ENCODE measurements around the gene PROB1. TPM values are rescaled to one million over a fixed set of nuclear protein-coding genes. Genes with fewer than 3 reads are reported as not detected.
A peak's percentile ranks its signal among the peaks of the same experiment; 100 is the strongest.

Gene PROB1
- polyA plus RNA-seq, 3 donors from 2014 or later: 0.39 to 1.4 TPM; not detected in 1

DNA sequence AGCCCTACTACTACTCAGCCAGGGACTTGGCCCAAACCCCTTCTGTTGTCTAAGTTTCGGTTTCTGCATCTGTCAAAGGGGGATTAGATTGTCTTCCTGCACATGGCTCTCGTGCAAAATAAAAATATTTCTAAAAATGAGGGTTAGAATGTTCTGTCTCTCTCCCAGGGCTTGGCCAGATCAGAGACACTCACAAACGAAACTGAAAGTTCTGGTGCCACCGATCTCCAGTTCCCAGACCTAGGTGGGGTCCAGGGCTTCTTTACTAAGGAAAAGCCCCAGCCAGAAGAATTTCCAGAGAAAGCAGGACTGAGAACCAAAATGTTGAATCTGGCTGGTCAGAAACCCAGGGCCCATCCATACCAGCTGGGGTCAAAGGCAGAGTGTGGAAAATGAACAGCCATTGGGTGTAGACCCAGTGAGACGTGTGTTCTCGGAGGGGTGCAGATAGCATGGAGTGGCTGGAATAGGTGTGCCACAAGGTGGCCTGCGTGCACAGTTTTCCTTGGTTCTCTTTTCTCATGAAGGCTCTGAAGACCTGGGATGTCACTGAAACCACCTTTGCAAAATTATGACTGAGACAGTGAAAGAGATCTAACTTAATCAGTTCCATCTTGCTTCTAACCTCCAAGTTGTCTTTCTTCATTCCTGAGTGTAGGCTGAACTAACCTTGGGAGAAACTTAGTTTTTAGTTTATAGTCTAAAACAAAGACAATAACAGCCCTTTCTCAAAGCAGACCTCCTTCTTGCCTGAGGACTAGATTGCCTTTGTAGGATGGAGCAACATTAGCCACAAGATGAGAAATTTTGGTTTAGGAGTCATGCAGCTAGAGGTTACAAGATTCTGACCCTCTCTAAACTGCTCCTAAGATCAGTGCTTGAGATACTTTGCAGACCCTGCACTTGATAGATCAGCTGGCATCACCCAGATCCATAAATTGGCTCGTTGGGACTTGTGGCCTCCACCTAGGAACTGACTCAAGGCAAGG, 9.5 kb downstream of the PROB1 start:
- H3K9me3 Mint-ChIP-seq: no peaks in the 10 kb centered on the region
- H3K27ac Mint-ChIP-seq: peak overlapping the region; percentile 81 to 94 (median 94)
- DNase-seq: peak; percentile 29 to 44 (median 40)
- peak overlapping the region; percentile 80 to 91 (median 84) for H3K4me3 Mint-ChIP-seq
- peaks cover 8 to 11% (median 10%) of the 10 kb centered on the region in 3 donors for H3K27me3 Mint-ChIP-seq (ENCODE audit: low read depth in 3 of 3)
- H3K4me1 Mint-ChIP-seq: peaks cover 36 to 49% of the 10 kb centered on the region in 2 donors
- H3K36me3 Mint-ChIP-seq: no peaks in the 10 kb centered on the region

- Mint-ChIP-seq H3K27me3 (ENCODE audit: low read depth in 3 of 3) (peaks cover 4 to 6% (median 4%) of the 10 kb centered on the region in 3 donors), H3K4me1 (peaks cover 29 to 42% of the 10 kb centered on the region in 2 donors)
Measured at GRCh38 chr5:139384591-139385051, 10.3 kb downstream of the PROB1 start.

GRCh38 chr5:139383993-139384590, 10.8 kb downstream of the PROB1 start:
- Mint-ChIP-seq H3K4me1 (peaks cover 24 to 37% of the 10 kb centered on the region in 2 donors), H3K27me3 (ENCODE audit: low read depth in 3 of 3) (peaks cover 0 to 4% (median 0%) of the 10 kb centered on the region in 3 donors), H3K36me3 (no peaks in the 10 kb centered on the region), H3K4me3 (peak overlapping the region in 4 of 5 donors; percentile 30 to 91 (median 86)), H3K27ac (peak overlapping the region; percentile 81 to 94 (median 94)), H3K9me3 (no peaks in the 10 kb centered on the region)
- DNase-seq: no peak

More at GRCh38 chr5:139384591-139385051, 10.3 kb downstream of the PROB1 start:
- H3K4me3 Mint-ChIP-seq: peak overlapping the region; percentile 80 to 91 (median 84)
- no peaks in the 10 kb centered on the region for H3K9me3 Mint-ChIP-seq
- DNase-seq: no peak
- peak overlapping the region; percentile 81 to 94 (median 94) for H3K27ac Mint-ChIP-seq
- no peaks in the 10 kb centered on the region for H3K36me3 Mint-ChIP-seq

DNA sequence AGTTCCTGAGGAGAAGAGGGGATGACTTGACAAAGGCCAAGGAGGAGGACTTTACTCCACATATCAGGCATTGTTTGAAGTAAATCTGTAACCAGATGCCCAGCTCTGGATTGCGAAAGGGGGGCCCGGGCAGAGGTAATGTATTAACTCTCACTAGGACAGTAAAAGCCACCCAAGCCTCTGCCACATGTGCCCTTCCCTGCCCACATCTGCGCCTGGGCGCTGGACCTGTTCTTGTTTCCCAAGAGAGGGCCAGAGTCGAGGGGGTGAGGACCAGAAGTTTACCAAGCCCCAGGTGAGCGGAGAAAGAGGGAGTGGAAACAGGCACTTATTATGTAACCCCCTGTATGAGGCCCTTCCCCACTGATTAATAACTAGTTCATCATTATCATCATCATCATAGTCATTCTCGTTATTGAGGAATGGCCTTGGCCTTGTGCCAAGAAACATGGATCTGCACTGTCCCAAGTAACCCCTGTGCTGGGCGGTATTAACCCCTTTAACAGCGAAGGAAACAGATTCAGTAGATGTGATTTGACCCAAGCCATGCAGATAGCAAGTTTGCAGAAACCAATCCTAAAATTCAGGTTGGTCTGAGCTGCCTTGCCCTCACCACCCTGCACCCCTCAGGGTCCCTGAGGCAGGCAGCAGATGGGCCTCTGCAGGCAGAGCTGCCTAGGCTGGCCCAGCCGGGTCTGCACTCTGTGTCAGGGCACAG, 11.5 kb downstream of the PROB1 start, which contains the start of gene SLC23A1:
SLC23A1 (minus strand) TSS at position 23 of the 718 bp plus-strand sequence. CDS start 44 bp downstream, outside the sequence.
- H3K4me3 Mint-ChIP-seq: peak within 1 kb of the TSS in 3 of 5 donors; percentile 20 to 47 (median 30)
- H3K27me3 Mint-ChIP-seq (ENCODE audit: low read depth in 3 of 3): peaks cover 0 to 4% (median 0%) of the 10 kb centered on the region in 3 donors
- peak within 1 kb of the TSS in 3 of 6 donors; percentile 16 to 57 (median 53) for H3K27ac Mint-ChIP-seq
- H3K9me3 Mint-ChIP-seq: no peaks in the 10 kb centered on the region
- no peak for DNase-seq
- H3K4me1 Mint-ChIP-seq: peaks cover 23 to 32% of the 10 kb centered on the region in 2 donors
- no peaks in the 10 kb centered on the region for H3K36me3 Mint-ChIP-seq

DNA sequence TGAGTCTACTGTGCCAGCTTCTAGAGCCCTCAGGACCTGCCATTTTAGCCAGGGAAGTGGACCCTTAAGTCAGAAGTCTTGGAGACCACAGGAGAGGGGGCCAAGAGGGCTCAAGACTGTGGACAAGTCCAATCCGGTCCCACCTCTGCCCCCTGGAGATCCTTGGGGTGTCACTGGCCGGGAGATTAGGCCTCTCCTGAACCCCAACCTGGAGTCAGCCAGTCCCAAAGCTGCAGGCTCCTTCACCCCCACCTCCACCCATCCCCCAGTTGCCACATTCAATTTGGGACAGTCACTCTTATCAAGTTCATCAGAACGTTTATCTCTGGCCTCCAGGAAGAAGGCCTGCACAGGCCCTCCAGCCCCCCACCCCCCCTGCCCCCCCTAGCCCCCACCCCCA, 12.1 kb downstream of the PROB1 start:
- Mint-ChIP-seq H3K4me1 (peaks cover 23 to 26% of the 10 kb centered on the region in 2 donors), H3K36me3 (no peaks in the 10 kb centered on the region), H3K27ac (no peak overlapping the region), H3K9me3 (no peaks in the 10 kb centered on the region), H3K27me3 (ENCODE audit: low read depth in 3 of 3) (peaks cover 0 to 4% (median 0%) of the 10 kb centered on the region in 3 donors), H3K4me3 (no peak overlapping the region)
- no peak for DNase-seq

DNA sequence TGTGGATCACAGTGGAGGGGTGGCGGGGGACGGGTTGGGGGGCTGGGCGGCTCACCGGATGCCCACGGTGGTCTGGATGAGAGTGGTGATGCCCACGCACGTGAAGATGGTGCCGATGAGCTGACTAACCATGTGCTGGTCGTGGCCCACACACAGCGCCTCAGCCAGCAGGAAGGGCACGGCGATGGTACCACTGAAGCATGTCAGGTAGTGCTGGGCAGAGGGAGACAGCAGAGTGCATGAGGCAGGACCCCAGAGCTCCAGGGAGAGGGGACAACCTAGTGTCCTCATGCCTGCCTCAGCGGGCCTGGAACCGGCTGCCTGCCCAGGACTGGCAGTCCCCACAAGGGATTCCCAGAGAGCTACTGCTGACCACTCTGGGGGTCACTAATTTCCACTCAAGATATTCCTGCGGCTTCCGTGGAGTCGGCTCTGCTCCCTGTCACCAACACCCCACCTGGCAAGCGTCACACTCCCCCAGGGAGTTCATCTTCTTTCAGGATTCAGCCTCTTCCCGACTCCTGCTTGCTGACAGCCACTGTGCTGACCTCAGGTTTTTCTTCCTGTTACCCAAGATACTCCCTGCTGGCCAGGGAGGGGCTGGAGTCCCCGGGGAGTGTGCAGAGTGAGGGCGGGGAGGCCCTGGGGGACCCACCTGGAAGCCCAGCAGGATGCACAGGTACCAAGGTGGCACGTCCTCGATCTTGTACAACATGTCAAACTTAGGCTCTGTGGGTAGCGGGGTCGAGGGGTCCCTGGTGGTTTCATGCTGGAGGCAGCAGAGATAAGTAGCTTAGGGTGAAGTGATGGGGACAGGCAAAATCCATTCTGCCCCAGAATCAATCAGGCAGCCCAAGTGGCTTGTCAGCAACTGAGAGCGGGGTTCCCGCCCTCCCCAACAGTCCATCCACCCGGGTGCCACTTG, 12.8 kb downstream of the PROB1 start:
- Mint-ChIP-seq H3K27ac (peak overlapping the region in 1 of 6 donors; percentile 12), H3K27me3 (ENCODE audit: low read depth in 3 of 3) (peaks cover 0 to 2% (median 0%) of the 10 kb centered on the region in 3 donors), H3K36me3 (peaks cover 0 to 6% (median 0%) of the 10 kb centered on the region in 3 donors), H3K4me3 (no peak overlapping the region), H3K9me3 (no peaks in the 10 kb centered on the region), H3K4me1 (peaks cover 23 to 24% of the 10 kb centered on the region in 2 donors)
- DNase-seq: no peak

GRCh38 chr5:139379626-139380449, 15.1 kb downstream of the PROB1 start:
- DNase-seq: no peak
- Mint-ChIP-seq H3K9me3 (no peaks in the 10 kb centered on the region), H3K4me3 (no peak overlapping the region), H3K36me3 (peaks cover 0 to 7% (median 0%) of the 10 kb centered on the region in 3 donors), H3K27ac (no peak overlapping the region), H3K27me3 (ENCODE audit: low read depth in 3 of 3) (peaks cover 0 to 2% (median 0%) of the 10 kb centered on the region in 3 donors), H3K4me1 (peaks cover 7 to 8% of the 10 kb centered on the region in 2 donors)

- peaks cover 0 to 7% (median 0%) of the 10 kb centered on the region in 3 donors for H3K36me3 Mint-ChIP-seq
- no peak overlapping the region for H3K27ac Mint-ChIP-seq
Measured at GRCh38 chr5:139378941-139379361, 16.0 kb downstream of the PROB1 start.

DNA sequence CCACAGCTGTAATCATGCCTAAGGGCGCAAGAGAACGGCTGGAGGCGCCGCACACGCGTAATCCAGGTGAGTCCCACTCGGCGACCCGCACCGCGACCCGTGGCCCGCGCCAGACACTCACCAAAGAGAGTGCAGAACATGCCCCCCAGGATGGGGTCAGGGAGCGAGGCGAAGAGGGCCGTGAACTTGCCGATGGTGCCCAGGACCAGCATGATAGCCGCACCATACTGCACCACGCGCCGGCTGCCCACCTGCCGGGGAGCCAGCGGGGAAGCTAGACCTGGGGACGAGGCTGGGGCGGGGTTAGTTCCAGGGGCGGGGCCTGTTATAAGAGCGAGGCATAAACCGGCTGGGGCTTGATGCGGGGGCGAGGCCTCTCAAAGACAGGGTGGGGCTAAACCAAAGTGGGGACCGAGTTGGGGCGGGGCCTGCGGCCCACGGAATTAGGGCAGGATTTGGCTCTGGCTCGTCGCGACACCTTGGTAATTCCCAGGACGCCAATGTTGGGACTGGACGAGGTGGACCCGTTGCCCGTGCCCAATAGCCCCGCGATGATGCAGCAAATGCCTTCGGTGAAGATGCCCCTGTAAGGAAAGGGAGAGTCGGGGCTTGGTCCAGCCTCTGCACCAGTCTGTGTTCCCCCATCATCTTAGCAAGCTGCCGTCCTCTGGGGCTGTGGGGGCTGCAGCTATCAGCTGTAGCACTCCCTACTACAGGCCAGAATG, 16.6 kb downstream of the PROB1 start:
- Mint-ChIP-seq H3K9me3 (no peaks in the 10 kb centered on the region), H3K4me1 (no peaks in the 10 kb centered on the region), H3K27me3 (ENCODE audit: low read depth in 3 of 3) (peaks cover 0 to 2% (median 0%) of the 10 kb centered on the region in 3 donors), H3K36me3 (peaks cover 0 to 10% (median 0%) of the 10 kb centered on the region in 3 donors), H3K4me3 (no peak overlapping the region), H3K27ac (no peak overlapping the region)
- DNase-seq: no peak

More at GRCh38 chr5:139378941-139379361, 16.0 kb downstream of the PROB1 start:
- DNase-seq: no peak
- peaks cover 0 to 1% of the 10 kb centered on the region in 2 donors for H3K4me1 Mint-ChIP-seq
- peaks cover 0 to 2% (median 0%) of the 10 kb centered on the region in 3 donors for H3K27me3 Mint-ChIP-seq (ENCODE audit: low read depth in 3 of 3)
- no peaks in the 10 kb centered on the region for H3K9me3 Mint-ChIP-seq
- no peak overlapping the region for H3K4me3 Mint-ChIP-seq

GRCh38 chr5:139377226-139377625, 17.7 kb downstream of the PROB1 start:
- Mint-ChIP-seq H3K27me3 (ENCODE audit: low read depth in 3 of 3) (peaks cover 0 to 2% (median 0%) of the 10 kb centered on the region in 3 donors), H3K36me3 (peaks cover 0 to 15% (median 1%) of the 10 kb centered on the region in 3 donors), H3K27ac (peak overlapping the region in 4 of 6 donors; percentile 2 to 48 (median 20)), H3K4me1 (no peaks in the 10 kb centered on the region), H3K4me3 (no peak overlapping the region), H3K9me3 (no peaks in the 10 kb centered on the region)
- no peak for DNase-seq

DNA sequence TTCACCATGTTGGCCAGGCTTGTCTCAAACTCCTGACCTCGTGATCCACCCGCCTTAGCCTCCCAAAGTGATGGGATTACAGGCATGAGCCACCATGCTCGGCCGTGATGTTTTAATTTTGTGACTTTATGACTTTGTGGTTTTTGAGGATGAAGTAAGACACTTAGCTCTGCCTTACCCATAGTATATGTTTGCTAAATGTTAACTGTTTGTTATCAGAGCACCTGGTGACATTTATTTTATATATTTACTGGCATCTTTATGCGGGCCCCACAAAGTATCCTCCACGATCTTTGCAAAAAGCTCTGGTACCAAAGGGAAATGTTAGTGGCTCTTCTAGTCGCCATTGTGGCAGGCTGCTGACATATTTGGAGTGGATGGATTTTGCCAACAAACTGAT, 18.5 kb downstream of the PROB1 start:
- H3K4me1 Mint-ChIP-seq: no peaks in the 10 kb centered on the region
- H3K4me3 Mint-ChIP-seq: no peak overlapping the region
- no peaks in the 10 kb centered on the region for H3K9me3 Mint-ChIP-seq
- H3K36me3 Mint-ChIP-seq: peaks cover 0 to 21% (median 7%) of the 10 kb centered on the region in 3 donors
- H3K27me3 Mint-ChIP-seq (ENCODE audit: low read depth in 3 of 3): peaks cover 0 to 2% (median 0%) of the 10 kb centered on the region in 3 donors
- no peak overlapping the region for H3K27ac Mint-ChIP-seq
- DNase-seq: no peak
